K562 (cell line): ENCODE data around the gene TMEM260. TPM values are rescaled to one million over a fixed set of nuclear protein-coding genes. Genes with fewer than 3 reads are reported as not detected.
A peak's percentile ranks its signal among the peaks of the same experiment; 100 is the strongest.

ENCODE experiments used
- ATAC-seq: fragments of 200-7000 bp; cut with Tn5 transposase; 3 replicates; pipeline ENCODE4 v1.9.1; 2020; ENCODE audit warnings: moderate library complexity
- BruUV-seq: library from RNA; stranded (reverse); fragments of 400-500 nt; replicated peaks from 2 replicates; lab custom pipeline; 2021; lab: Mats Ljungman, UMichigan
- CTCF ChIA-PET: fragments of 300-600 bp; formaldehyde crosslinking; extraction: SDS; loops from one replicate; lab custom pipeline; 2021; ENCODE audit warnings: low intra/inter-chr PET ratio; lab: Yijun Ruan, JAX
- POLR2A ChIA-PET: fragments of 300-600, 350-650 bp; sonication (Branson Sonifier 250); formaldehyde crosslinking; extraction: SDS; loops from one replicate; lab custom pipeline; 2021; ENCODE audit warnings: antibody characterized with exemption, inconsistent platforms; lab: Yijun Ruan, JAX
- DNase-seq, 4 experiments: peaks; one replicate each; pipeline versions ENCODE4 v3.0.0 to v3.0.0-alpha.2; 2011 to 2018; ENCODE audit warnings: low spot score in 3 of 4, mixed read lengths in 3 of 4; ENCODE audit errors: extremely low read depth in 1 of 4
- FAIRE-seq: peaks from 2 replicates; lab custom pipeline; 2011; peaks lifted over from hg19 to GRCh38; lab: Jason Lieb, UNC
- H2AFZ ChIP-seq: 2 replicates; pipeline ENCODE4 v1.6.0; 2011; ENCODE audit warnings: low read depth, low read length, control low read depth, inconsistent platforms
- H3K27ac ChIP-seq: fragments of 200-600 bp; 3 replicates; pipeline ENCODE4 v1.8.0; 2011; ENCODE audit warnings: low read depth, mild to moderate bottlenecking, control low read depth, inconsistent platforms, low read length, moderate library complexity, mixed read lengths; ENCODE audit errors: extremely low read depth
- H3K27me3 ChIP-seq, 2 experiments: fragments of 300-600 bp in 1 of 2; 2 replicates in 1 of 2; 3 replicates in 1 of 2; pipeline versions ENCODE4 v1.6.0 to v1.8.0; 2011; ENCODE audit warnings: inconsistent platforms in 2 of 2, low read length in 2 of 2, mild to moderate bottlenecking in 1 of 2, mixed read lengths in 1 of 2, moderate library complexity in 1 of 2; ENCODE audit not compliant: control insufficient read depth in 2 of 2, insufficient read depth in 2 of 2
- H3K36me3 ChIP-seq: fragments of 300-600 bp; 3 replicates; pipeline ENCODE4 v1.8.0; 2011; ENCODE audit warnings: mild to moderate bottlenecking, low read length, inconsistent platforms; ENCODE audit not compliant: control insufficient read depth, insufficient read depth
- H3K4me1 ChIP-seq, 2 experiments: fragments of 200-600 bp in 1 of 2; replicated peaks in 1 of 2; 2 replicates in 1 of 2; 3 replicates in 1 of 2; pipeline versions ENCODE4 v1.5.1 to v1.8.0; 2011; ENCODE audit warnings: inconsistent platforms in 2 of 2, low read length in 2 of 2, mild to moderate bottlenecking in 1 of 2, mixed read lengths in 1 of 2, moderate library complexity in 1 of 2; ENCODE audit not compliant: control insufficient read depth in 2 of 2, insufficient read depth in 2 of 2
- H3K4me2 ChIP-seq: 2 replicates; pipeline ENCODE4 v1.6.1; 2011; ENCODE audit warnings: low read length, control low read depth, inconsistent platforms, mixed read lengths; ENCODE audit not compliant: insufficient read depth
- H3K4me3 ChIP-seq: fragments of 200-600 bp; sonication (generic), shearing (Covaris generic); 2 replicates; pipeline ENCODE4 v1.5.1; 2016; ENCODE audit warnings: control low read depth, inconsistent platforms
- H3K79me2 ChIP-seq: fragments of 200-600 bp; 3 replicates; pipeline ENCODE4 v1.8.0; 2011; ENCODE audit warnings: low read length, inconsistent platforms; ENCODE audit not compliant: control insufficient read depth, insufficient read depth
- H3K9ac ChIP-seq, 2 experiments: 2 replicates each; pipeline versions ENCODE4 v1.6.0 to v1.6.1; 2011; ENCODE audit warnings: low read depth in 2 of 2, low read length in 2 of 2, control low read depth in 1 of 2, inconsistent platforms in 1 of 2, mild to moderate bottlenecking in 1 of 2, mixed read lengths in 1 of 2; ENCODE audit not compliant: insufficient read depth in 1 of 2
- H3K9me1 ChIP-seq: one replicate; pipeline ENCODE4 v1.6.0; 2011; ENCODE audit warnings: inconsistent platforms, mild to moderate bottlenecking, low read length, moderate library complexity; ENCODE audit not compliant: control insufficient read depth, insufficient read depth
- H3K9me3 ChIP-seq: replicated peaks from 2 replicates; pipeline ENCODE4 v1.5.1; 2011; ENCODE audit warnings: low read depth, low read length, inconsistent platforms; ENCODE audit not compliant: control insufficient read depth, insufficient read depth
- H4K20me1 ChIP-seq: replicated peaks from 2 replicates; pipeline ENCODE4 v1.6.1; 2011; ENCODE audit warnings: low read length, inconsistent platforms, mixed read lengths; ENCODE audit not compliant: control insufficient read depth, insufficient read depth
- KLF10 ChIP-seq: fragments of 250-450 bp; sonication (Bioruptor Pico); IDR thresholded peaks from 2 replicates; pipeline ENCODE4 v1.6.1; 2021; ENCODE audit warnings: matching md5 sums
- TAF9B ChIP-seq: fragments of 450-650 bp; IDR thresholded peaks from 2 replicates; pipeline ENCODE4 v1.6.1; 2018; ENCODE audit warnings: mild to moderate bottlenecking; ENCODE audit not compliant: partially characterized antibody
- TEAD4 ChIP-seq, 2 experiments: sonication (generic) in 1 of 2; formaldehyde crosslinking in 1 of 2; IDR thresholded peaks; 2 replicates each; pipeline versions ENCODE4 v1.6.1 to v1.8.0; 2012 to 2022; ENCODE audit warnings: borderline replicate concordance in 1 of 2, inconsistent platforms in 1 of 2, low read length in 1 of 2, mild to moderate bottlenecking in 1 of 2, missing genetic modification reagents in 1 of 2
- ZNF124 ChIP-seq: sonication (generic); formaldehyde crosslinking; IDR thresholded peaks from 2 replicates; pipeline ENCODE4 v1.8.1; 2022; ENCODE audit warnings: missing genetic modification reagents
- ZNF133 ChIP-seq: fragments of 250-450 bp; sonication (Bioruptor Pico); IDR thresholded peaks from 2 replicates; pipeline ENCODE4 v1.4.0; 2020; ENCODE audit warnings: mild to moderate bottlenecking
- WGBS: fragments of 100-300 bp; shearing (Covaris generic); methylation state at CpG from one replicate; pipeline ENCODE4 v1.1.6; 2016; ENCODE audit warnings: low coverage, mixed read lengths; ENCODE audit not compliant: insufficient coverage; ENCODE audit errors: missing lambda C conversion rate; 5-methylcytosine and 5-hydroxymethylcytosine counted together
- in situ Hi-C: fragments of 300-500 bp; cut with MboI; formaldehyde crosslinking; loops from 4 replicates; pipeline ENCODE4 v1.15.0; 2018; ENCODE audit warnings: inconsistent platforms, mixed read lengths
- intact Hi-C: fragments of 100-400 bp; cut with micrococcal nuclease; formaldehyde crosslinking; loops from 2 replicates; pipeline ENCODE4 v1.14.2; 2022
- polyA plus RNA-seq, 8 experiments: library from polyadenylated mRNA; depleted of rRNA in 4 of 8; stranded (reverse) in 5 of 8; unstranded in 3 of 8; fragments of >200 nt; fragmentation: Nextera tagmentation in 2 of 8; fragmentation: Illumina TruSeq in 1 of 8; extraction: Ambion mirVana in 2 of 8; extraction: Trizol in 1 of 8; gene quantifications; 2 replicates each; pipeline versions ENCODE4 v1.2.1 to v1.2.3, GENCODE V29; 2011 to 2014; ENCODE audit warnings: inconsistent platforms in 1 of 8, missing spikeins in 1 of 8
- total RNA-seq, 7 experiments: library from RNA; depleted of rRNA in 6 of 7; stranded (reverse); fragments of >200 nt in 6 of 7; fragmentation: Illumina TruSeq in 2 of 7; extraction: Trizol in 2 of 7; gene quantifications; 2 replicates each; pipeline versions ENCODE4 v1.2.1 to v1.2.3, GENCODE V29; 2011 to 2021; ENCODE audit warnings: low replicate concordance in 1 of 7
- TF ChIP-seq, protein P1 (sequence below): fragments of 200-800 bp; sonication (Bioruptor generic); IDR thresholded peaks from 2 replicates; pipeline ENCODE4 v1.6.1; 2017; ENCODE audit warnings: missing genetic modification characterization, missing compliant biosample characterization

Gene TMEM260
- total and polyA plus RNA-seq, 9 of the 15 experiments (the other 6 are each of a cell fraction or from before 2014, with no cell fraction given), result 2.2 to 9.4 (median 6.0) TPM

- Histone ChIP-seq H3K79me2 (no peaks in the 10 kb centered on the region), H3K9me1 (no peaks in the 10 kb centered on the region), H3K9ac (no peak overlapping the region), H3K36me3 (no peaks in the 10 kb centered on the region), H3K27me3 (no peaks in the 10 kb centered on the region; a peak in 1 of 5 replicates), H3K4me1 (no peaks in the 10 kb centered on the region; a peak in 1 of 5 replicates), H3K9me3 (no peaks in the 10 kb centered on the region), H3K4me2 (no peak overlapping the region), H4K20me1 (no peaks in the 10 kb centered on the region), H2AFZ (no peak overlapping the region), H3K27ac (no peak overlapping the region), H3K4me3 (no peak overlapping the region)
- 56% methylated on average over 1 of the region's 1 CpG for WGBS
- ATAC-seq (no peak), FAIRE-seq (no peak), DNase-seq (no peak)
- in situ Hi-C loops (loop anchor here (25.0 kb wide), 1 partner anchor 492 kb away; no protein-coding TSS in a partner anchor), intact Hi-C loops (no loop called here)
- TF ChIP-seq TAF9B (no peak), TEAD4 (IDR thresholded peaks at IDR 0.05; ENCODE audit: low read length) (no peak), TEAD4 (CRISPR knock-in tag; IDR thresholded peaks at IDR 0.05; ENCODE audit: borderline replicate concordance) (no peak), ZNF124 (no peak)
- ChIA-PET CTCF (no interaction called here), POLR2A (no interaction called here)
- no TSS peak for BruUV-seq
Observed at GRCh38 chr14:56570295-56570694, 9.3 kb upstream of the TMEM260 start.

DNA sequence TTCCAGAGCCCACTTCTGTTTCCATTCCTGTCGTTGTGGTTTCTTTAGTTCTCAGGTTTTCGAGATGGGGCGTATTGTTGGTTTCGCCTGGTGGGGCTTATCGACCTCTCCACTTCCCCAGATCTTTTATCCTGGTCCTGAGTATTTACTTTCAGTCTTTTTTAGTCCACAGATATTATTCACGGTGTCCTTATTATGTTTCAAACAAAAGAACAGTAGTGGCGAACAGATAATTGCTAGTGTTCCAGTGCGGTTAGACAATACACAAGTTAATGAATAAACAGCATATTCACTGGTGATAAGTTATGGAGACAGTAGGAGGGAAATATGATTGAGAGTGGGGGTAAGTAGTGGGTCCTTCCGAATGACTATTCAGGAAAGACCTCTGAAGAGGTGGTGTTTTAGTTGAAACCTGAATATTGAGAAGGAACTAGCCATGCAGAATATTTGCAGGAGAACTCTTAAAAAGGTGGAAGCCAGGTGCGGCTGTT is 668 bp downstream of the TMEM260 start:
- in situ Hi-C loops, result no loop called here
- H2AFZ ChIP-seq, result peak overlapping the region; percentile 100; the same call in 1 of the 2 replicates
- H3K4me1 ChIP-seq, result peaks cover 3 to 13% of the 10 kb centered on the region in 2 experiments; a peak in 3 of 5 replicates
- peak overlapping the region; percentile 91 to 95 for H3K9ac ChIP-seq
- ChIA-PET CTCF (no interaction called here), POLR2A (interaction anchor here (0.6 to 3.6 kb wide), 4 partner anchors 10 to 354 kb away, joined by 3 to 12 read pairs (median 3); no protein-coding TSS in a partner anchor)
- no peaks in the 10 kb centered on the region for H3K36me3 ChIP-seq
- H3K9me3 ChIP-seq, result no peaks in the 10 kb centered on the region
- TF ChIP-seq, protein P1, sequence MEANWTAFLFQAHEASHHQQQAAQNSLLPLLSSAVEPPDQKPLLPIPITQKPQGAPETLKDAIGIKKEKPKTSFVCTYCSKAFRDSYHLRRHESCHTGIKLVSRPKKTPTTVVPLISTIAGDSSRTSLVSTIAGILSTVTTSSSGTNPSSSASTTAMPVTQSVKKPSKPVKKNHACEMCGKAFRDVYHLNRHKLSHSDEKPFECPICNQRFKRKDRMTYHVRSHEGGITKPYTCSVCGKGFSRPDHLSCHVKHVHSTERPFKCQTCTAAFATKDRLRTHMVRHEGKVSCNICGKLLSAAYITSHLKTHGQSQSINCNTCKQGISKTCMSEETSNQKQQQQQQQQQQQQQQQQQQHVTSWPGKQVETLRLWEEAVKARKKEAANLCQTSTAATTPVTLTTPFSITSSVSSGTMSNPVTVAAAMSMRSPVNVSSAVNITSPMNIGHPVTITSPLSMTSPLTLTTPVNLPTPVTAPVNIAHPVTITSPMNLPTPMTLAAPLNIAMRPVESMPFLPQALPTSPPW (CRISPR knock-in tag), result 0 out of 2 replicates have a peak, but pooled peaks have one; percentile 3
- TF ChIP-seq KLF10 (CRISPR knock-in tag) (no peak), ZNF133 (no peak)
- BruUV-seq, result TSS peak; percentile 60
- 1% methylated on average over 10 of the region's 10 CpGs for WGBS
- peaks cover 41% of the 10 kb centered on the region for H3K79me2 ChIP-seq
- no peaks in the 10 kb centered on the region for H4K20me1 ChIP-seq
- no peak for FAIRE-seq
- peak in 1 of 4 experiments; percentile 24 for DNase-seq
- H3K27ac ChIP-seq, result peak overlapping the region; percentile 95
- ATAC-seq, result no peak; the same call in 2 of the 3 replicates
- peak overlapping the region; percentile 88 for H3K4me2 ChIP-seq
- intact Hi-C loops, result no loop called here
- H3K9me1 ChIP-seq, result no peaks in the 10 kb centered on the region
- H3K27me3 ChIP-seq, result no peaks in the 10 kb centered on the region
- H3K4me3 ChIP-seq, result peak overlapping the region; percentile 94
